GM13976 (cell line): Measurements from ENCODE around the gene TLCD3A.
"Not testable (repeated sequence)": the region's sequence is repeated elsewhere in the genome, so short reads cannot be mapped to it uniquely, and the experiment has no call there.

ENCODE experiments used
- DNase-seq: peaks from one replicate; pipeline ENCODE4 v3.0.0; 2012; ENCODE audit warnings: low spot score
- CTCF ChIP-seq: IDR thresholded peaks from 2 replicates; pipeline ENCODE4 v1.5.1; 2012; ENCODE audit warnings: borderline replicate concordance, mild to moderate bottlenecking; ENCODE audit not compliant: insufficient read depth; ENCODE audit errors: extremely low read depth, missing control alignments, control extremely low read depth
- in situ Hi-C: fragments of 300-500 bp; cut with MboI; formaldehyde crosslinking; loops from one replicate; pipeline ENCODE4 v1.12.0; 2022; ENCODE audit warnings: low sequenced_read_pairs, mixed read lengths, inconsistent platforms; ENCODE audit not compliant: unreplicated experiment

Gene TLCD3A

GRCh38 chr17:773467-774312 is 41.3 kb downstream of the TLCD3A start:
- in situ Hi-C loops, result no loop called here
- DNase-seq, result no peak
- no peak for TF ChIP-seq CTCF

- in situ Hi-C loops, result no loop called here
- no peak for TF ChIP-seq CTCF
- DNase-seq, result no peak
Measured at GRCh38 chr17:774313-774584, 41.9 kb downstream of the TLCD3A start.

- in situ Hi-C loops, result no loop called here
- no peak for TF ChIP-seq CTCF
- no peak for DNase-seq
Measured at GRCh38 chr17:778096-778495, 45.7 kb downstream of the TLCD3A start.

- in situ Hi-C loops, result no loop called here
- peak; percentile 99 for DNase-seq
- no peak for TF ChIP-seq CTCF
Measured at GRCh38 chr17:781805-782731, 49.7 kb downstream of the TLCD3A start, which contains the start of the genes GLOD4 and MRM3. Gene GLOD4, minus strand, starts transcription at chr17:782280. Its CDS starts 25 bp downstream, at chr17:782255. Gene MRM3, plus strand, starts transcription at chr17:782353. Its CDS starts 26 bp downstream, at chr17:782379.

GRCh38 chr17:784143-784542 is 51.7 kb downstream of the TLCD3A start:
- DNase-seq, result no peak
- no peak for TF ChIP-seq CTCF
- in situ Hi-C loops, result no loop called here

GRCh38 chr17:785901-786300 is 53.5 kb downstream of the TLCD3A start:
- in situ Hi-C loops, DNase-seq: not testable (repeated sequence)
